ENCODE measurements around the gene MRPL30.

The MRPL30 gene

GRCh38 chr2:99242151-99242550 lies 61.2 kb downstream of the MRPL30 start:
- H3K4me3 Mint-ChIP-seq, result no peak overlapping the region
- peaks cover 12% of the 10 kb centered on the region for H3K36me3 Mint-ChIP-seq (ENCODE audit: low read depth)
- TF ChIP-seq CTCF (IDR thresholded peaks at IDR 0.05), result no peak
- no peaks in the 10 kb centered on the region for H3K4me1 Mint-ChIP-seq
- H3K27ac Mint-ChIP-seq, result no peak overlapping the region
- DNase-seq, result no peak
- H3K9me3 Mint-ChIP-seq, result peaks cover 7% of the 10 kb centered on the region
- H3K27me3 Mint-ChIP-seq (ENCODE audit: low read depth, poor library complexity), result no peaks in the 10 kb centered on the region
